IPS-NIHi11 (cell line): Measurements from ENCODE around the gene SPARC.
"Not testable (repeated sequence)": the region's sequence is repeated elsewhere in the genome, so short reads cannot be mapped to it uniquely, and the experiment has no call there.

Experiments used
- DNase-seq: peaks from one replicate; pipeline ENCODE4 v3.0.0; 2012; ENCODE audit warnings: mixed read lengths, low spot score

SPARC gene

DNA sequence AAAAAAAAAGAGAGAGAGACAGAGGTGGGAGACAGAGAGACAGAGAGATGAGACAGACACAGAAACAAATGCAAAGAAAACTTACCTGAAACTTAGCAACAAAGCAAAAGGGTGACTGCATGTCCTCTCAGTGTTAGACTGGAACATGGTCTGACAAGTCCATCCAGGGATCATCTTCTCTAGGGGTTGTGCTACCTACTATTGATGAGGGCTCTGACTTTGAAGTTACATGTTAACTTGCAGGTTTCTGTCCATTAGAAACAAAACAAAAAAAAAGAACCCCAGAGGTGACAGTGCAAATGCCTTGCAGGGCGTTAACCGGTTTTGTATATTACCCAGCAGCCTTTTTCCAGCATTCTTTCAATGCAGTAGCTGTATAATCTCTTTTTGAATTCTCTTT is 13.6 kb upstream of the SPARC start:
- no peak for DNase-seq

DNA sequence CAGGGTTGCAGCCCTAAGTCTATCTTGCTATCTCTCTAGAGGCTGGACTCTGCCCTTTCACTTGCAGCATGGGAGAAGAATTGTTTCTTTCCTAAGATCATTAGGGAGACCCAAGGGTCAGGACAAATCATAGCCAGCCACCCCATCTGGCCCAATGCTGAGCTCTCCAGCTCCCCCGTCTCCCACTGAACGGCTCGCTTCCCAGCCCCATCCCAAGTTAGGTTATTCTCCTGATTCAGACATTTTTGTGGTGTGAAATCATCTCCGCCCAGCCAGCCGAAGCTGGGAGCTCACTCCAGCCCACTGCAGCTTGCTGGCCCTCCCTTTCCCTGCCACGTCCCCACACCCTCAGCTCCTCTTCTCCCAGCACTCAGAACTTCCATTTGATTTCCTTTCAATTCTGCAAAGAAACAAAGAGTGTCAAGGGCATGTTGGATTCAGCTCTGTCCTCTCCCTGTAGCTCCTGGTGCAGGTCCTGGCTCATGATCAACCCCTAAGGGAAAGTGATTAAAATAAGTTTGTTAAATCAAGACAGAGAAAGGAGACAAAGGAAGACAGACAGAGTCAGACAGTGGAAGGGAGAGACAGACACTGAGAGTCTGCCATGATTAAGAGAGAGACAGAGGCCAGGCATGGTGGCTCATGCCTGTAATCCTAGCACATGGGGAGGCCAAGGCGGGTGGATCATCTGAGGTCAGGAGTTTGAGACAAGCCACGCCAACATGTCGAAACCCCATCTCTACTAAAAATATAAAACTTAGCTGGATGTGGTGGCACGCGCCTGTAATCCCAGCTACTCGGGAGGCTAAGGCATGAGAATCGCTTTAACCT is 12.6 kb upstream of the SPARC start:
- DNase-seq = peak; percentile 65

DNA sequence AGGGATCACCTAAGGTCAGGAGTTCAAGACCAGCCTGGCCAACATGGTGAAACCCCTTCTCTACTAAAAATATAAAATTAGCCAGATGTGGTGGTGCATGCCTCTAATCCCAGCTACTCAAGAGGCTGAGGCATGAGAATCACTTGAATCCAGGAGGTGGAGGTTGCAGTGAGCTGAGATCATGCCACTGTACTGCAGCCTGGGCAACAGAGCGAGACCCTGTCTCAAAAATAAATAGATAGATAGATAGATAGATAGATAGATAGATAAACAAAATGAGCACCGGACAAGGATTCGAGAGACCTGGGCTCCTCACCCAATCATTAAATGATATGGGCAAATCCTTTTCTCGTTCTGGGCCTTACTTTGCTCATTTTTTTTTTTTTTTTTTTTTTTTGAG is 11.4 kb upstream of the SPARC start:
- DNase-seq = not testable (repeated sequence)

DNA sequence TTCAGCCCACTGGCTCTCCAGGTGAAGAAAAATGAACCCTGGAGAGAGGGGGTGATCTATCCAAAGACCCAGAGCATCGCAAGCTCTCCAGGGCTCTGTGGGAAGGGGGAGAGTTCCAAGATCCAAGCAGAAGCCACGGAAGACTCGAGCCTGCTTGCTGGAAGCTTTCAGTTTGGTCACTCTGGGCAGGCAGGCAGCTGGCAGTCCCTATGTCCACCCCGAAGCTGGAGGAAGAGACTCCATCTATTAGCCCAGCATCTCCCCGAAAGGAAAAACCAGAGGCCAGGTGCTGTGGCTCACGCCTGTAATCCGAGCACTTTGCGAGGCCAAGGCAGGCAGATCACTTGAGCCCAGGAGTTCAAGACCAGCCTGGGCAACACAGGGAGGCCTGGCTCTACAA is 10.7 kb upstream of the SPARC start:
- no peak for DNase-seq

DNA sequence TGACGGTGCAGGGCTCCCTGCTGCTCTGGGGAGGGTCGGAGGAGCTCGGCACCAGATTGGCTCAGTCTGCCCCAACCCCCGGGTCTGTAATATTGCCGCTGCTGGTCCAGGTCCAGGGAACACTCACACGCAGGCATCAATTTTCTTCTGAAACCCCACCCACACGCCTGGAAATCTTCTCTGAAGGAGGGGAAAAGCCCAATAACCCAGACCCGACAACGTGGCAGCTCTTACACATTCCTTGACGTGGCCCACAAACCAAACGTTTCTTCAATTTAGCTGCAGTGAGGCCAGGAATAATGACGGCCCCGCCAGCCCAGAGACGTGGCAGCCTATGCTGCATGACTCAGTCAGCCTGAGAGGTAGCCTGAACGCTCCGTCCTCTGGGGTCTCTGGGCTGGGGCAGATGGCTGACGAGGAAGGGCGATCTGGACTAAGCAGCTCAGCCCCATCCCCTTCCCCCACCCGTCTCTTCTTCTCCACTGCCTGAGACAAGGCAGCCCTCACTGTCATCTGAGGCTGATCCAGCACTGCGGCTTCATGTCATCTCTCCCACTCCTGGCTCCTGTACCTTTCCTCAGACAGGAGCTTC is 9.9 kb upstream of the SPARC start:
- DNase-seq = peak; percentile 72

DNA sequence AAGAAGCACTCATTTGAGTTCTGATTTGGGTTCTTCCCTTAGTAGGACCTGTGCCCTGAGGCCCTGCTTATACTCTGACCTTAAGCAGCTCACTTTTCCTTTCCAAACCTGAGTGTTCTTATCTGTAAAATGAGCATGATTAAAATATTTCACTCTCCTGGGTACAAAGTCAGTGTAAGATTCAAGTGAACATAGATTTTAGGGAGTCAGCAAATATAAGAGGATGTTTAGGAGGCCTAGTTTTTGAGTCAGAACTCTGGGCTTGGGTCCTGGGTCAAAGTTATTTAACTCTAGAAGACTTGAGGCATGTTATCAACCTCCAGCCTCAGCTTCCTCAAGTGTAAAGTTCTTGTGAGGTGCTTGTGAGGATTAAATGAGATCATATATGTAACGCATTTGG is 8.7 kb upstream of the SPARC start:
- DNase-seq = no peak

DNA sequence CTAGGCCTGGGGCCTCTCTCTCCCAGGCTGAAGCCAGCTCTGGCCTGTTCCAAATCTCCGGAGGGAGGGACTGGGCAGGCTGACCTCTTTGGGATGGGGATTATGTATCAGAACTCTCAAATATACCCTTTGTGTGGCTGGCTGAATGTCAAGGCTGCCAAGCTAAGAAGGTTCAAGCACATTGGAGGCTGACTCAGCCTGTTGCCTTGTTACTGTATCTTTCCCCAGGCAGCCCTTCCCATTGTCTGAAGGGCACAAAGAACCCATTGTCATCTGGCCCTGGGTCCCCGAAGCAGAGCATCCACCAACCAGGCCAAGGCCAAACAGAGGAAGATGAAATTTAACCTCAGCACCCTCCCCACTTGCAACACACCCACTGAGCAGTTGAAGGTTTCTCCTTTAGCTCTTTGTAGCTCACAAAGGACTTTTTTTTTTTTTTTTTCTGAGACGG is 7.3 kb upstream of the SPARC start:
- DNase-seq = no peak

DNA sequence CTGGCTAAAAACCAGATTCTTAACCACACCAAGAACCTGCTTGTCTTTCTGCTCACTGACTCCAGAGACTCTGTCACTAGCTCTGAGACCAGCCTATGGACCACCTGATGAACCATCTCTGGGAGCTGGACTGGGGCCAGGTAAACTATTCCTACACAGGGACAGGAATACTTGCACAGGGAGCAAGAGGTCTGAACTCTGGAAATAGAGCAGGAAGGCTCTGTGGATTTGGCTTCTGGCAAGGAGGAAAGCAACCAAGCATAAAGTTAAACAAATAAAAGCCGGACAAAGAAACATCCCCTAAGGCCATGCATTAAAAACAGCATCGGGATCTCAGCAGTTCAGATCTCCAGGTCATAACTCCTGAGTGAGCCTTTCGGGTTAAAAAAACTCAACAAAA is 5.6 kb upstream of the SPARC start:
- no peak for DNase-seq

DNA sequence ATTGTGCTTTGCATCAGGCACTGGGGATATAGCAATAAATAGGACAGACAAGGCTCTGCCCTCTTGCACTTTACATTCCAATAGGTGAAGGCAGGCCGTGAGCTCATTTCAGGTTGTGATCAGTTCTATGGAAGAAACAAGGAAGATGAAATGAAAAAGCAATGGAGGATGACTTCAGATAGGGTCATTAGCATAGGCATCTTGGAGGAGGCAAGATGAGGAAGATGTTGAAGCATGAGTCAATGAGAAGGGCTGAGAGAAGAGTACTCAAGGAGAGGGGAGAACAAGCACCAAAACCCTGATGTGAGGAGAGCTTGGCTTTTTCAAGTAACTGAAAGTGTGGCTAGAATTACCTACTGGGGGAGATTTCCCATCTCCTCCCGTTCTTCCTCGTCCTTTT is 5.0 kb upstream of the SPARC start:
- no peak for DNase-seq

DNA sequence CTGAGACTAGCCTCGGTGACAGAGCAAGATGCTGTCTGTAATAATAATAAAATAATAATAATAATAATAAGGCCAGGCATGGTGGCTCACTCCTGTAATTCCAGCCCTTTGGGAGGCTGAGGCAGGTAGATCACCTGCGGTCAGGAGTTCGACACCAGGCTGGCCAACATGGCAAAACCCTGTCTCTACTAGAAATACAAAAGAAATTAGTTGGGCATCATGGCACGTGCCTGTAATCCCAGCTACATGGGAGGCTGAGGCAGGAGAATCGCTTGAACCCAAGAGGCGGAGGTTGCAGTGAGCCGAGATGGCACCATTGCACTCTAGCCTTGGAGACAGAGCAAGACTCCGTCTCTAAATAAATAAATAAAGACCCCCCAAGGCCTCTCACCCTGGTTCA is 2.9 kb upstream of the SPARC start:
- DNase-seq = not testable (repeated sequence)

DNA sequence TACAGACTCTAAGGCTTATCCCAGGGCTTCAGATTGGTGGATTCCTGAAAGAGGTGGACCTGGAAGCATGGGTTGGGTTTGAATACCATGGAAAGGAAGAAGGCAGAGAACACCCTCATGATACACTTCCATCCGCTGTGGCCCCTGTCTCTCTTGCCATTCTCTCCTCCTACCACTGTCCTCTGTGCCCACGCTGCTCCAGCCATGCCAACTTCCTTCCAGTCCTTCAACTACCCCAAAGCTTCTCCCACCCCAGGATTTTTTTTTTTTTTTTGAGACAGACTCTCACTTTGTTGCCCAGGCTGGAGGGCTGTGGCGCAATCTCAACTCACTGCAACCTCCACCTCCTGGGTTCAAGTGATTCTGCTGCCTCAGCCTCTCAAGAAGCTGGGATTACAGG is 1.7 kb upstream of the SPARC start:
- DNase-seq = no peak

DNA sequence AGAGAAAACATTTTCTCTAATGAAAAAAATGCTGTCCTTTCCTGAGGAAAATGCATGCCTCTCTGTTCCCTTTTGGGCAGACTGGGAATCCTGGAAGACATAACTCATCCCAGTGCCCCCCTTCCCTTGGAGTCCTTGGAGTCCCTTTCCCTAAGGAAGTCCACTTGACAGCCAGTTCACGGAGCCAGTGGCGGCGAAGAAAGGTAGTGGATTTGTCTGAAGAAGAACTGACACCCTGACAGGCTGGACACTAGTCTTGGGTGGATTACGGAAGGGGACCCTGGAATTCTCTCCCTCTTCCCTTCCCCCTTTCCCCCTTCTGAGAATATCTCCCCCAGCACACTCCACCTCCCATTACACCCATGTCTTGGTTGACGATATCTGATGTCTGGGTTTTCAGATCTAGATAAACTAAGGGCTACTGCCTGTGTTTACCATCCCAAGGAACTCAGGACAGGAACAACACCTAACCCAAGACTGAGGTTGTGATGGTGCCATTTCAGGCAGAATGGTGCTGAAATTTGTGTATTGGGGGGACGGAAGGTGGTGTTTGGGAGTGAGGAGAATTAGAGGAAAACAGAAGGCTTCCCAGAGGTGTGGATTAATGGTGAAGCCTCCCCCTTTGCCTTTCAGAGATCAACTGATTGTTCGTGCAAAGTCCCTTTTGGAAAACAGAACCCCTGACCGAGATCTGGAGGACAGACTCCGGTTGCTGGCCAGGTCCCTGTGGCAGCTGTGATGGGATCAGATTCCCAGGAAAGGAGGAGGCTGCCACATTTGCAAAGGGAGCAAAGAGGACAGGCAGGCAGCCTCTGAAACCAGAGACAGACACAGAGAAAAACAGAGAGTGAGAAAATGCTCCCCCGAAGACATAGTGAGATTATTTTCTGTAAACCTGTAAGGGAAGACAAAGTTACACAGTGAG is 704 bp downstream of the SPARC start:
- DNase-seq = no peak

DNA sequence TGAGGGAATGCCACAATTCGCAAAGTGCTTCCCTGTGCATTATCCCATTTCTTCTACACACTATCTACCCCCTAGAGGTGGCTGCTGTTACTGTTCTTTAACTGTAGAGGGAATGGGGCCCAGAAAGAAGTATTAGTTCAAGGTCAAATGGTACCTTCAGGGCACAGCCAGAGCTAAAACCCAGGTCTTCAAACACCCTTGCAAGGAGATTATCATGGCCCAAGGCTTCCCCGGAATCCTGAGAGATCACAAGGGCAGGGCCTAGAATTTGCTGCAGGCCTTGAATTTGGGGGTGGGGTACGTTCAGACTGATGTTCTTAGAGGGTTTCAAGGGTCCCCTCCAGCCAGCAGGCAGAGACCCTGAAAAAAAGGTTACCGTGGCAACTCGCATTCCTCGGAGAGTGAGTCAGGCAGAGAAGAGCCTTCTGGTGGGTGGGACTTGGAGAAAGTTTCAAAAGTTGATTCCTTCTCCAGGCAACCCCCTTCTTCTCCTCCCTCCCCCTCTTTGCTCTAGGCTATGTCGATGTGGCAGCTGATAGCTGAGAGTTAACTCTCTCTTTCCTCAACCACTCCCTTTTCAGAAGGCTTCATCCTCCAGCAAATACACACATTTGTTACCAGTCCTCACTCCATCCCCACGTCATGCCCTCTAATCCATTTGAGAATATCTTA is 1.9 kb downstream of the SPARC start:
- DNase-seq = peak; percentile 52

DNA sequence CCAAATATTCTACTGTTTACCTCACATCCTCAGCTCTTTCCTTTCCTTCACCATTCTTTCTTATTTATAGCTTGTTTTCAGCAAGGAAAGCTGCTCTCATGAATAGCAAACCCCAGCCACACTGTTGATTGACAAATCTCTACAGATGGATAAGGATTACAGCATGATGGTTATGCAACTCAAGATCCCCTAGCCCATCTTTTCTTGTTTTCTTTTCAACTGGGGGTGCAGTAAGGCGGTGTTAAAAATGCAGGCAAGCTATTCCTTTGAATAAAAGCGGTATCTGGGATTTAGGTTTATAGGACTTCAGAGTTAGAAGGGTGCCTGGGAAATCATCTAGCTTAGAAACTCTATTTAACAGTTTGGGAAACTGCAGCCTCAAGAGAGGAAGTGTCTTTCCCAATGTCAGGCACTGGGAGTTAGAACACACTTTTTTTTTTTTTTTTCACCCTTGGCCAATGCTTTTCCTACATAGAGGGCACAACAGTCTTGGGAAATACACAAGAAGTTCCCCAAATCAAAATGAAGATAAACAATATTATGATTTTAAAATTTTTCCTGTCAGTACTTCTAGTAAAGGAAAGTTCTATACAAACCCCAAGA is 2.6 kb downstream of the SPARC start:
- DNase-seq = no peak

DNA sequence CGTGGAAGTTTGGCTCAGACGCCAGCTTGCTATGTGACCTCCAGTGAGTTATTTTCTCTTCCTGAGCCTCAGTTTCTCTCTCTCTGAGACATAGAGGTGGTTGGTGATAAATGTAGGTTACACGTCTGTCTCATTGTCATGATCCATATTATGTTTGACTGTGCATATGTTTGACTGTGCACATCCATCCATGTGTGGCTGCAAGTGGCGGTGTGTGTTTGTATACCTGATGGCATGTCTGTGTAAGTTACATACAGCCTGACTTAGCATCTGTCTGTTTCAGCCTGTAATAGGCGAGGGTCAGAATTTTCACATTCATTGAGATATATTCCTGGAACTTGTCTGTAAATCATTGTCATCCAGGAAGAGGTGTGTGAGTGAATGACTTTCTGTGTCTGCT is 3.3 kb downstream of the SPARC start:
- no peak for DNase-seq

DNA sequence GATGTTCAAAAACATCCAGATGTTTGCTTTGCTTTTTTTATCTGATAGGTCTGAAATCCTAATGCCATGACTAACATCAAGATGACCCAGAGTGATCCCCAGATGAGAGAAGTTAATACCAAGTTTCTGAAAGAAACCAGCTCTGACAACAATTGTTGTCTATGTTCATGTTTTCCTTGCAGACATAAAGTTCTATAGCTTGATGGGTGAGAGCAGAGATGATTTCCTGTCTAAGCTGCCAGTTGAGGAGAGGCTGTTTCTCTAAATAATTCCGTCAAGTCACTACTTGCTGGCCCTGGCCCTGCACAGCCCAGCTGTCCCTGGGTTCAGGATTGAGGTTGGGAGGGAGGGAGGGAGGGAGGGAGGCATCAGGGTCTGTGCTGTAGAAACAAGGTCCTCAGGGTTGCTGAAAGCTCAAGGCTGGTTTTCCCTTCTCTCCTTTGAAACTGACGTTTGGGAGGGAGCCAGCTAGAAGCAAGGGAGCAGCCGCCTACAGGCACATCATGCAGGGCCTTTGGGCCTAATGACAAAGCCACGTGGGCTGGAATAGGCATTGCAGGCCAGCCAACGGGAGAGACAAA is 3.9 kb downstream of the SPARC start:
- no peak for DNase-seq

DNA sequence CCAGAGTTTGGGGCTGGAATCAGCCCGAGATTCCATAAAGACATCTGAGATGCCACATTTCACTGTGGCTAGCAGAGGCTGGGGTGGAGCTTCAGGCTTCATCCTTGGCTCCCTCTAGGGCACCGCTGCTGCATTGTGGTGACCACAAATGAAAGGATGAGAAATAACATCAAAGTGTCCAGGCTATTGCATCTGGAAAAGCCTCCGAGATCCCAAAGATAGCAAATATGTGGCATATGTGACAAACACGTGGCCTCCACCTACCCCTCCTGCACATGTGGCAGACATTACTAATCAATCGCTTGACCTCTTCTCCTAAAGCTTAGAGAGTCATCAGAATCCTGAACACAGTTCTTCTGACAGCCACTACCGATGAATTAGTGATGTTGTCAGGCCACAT is 4.5 kb downstream of the SPARC start:
- DNase-seq = no peak

DNA sequence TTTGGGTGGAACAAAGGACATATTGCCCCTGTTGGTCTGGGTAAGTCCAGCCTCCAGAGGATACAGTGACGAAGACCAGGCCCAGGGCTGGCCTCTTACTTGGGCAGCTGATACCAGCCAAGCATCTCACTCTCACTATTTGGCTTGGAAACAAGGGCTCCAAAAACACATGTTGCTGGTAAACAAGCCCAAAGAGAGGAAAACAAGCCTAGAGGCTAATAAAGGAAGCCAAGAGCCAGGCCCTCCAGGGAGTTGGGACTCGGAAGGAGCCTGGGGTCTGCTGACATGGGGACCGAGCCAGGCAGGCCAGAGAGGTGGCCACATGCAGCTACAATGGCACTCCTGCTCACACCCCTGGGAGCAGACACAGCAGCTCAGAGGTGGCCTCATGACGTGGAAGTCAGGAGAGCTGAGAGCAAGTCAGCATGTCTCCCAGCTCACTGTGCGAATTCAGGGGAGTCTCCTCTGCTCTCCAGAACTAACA is 5.7 kb downstream of the SPARC start:
- DNase-seq = no peak

DNA sequence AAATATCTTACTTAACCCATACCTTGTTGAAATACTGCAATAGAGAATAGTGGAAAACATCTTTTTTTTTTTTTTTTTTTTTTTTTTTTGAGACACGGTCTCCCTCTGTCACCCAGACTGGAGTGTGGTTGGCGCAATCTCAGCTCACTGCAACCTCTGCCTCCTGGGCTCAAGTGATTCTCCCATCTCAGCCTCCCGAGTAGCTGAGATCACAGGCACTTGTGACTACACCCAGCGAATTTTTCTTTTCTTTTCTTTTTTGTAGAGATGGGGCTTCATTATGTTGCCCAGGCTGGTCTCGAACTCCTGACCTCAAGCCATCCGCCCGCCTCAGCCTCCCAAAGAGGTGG is 6.6 kb downstream of the SPARC start:
- DNase-seq = not testable (repeated sequence)

DNA sequence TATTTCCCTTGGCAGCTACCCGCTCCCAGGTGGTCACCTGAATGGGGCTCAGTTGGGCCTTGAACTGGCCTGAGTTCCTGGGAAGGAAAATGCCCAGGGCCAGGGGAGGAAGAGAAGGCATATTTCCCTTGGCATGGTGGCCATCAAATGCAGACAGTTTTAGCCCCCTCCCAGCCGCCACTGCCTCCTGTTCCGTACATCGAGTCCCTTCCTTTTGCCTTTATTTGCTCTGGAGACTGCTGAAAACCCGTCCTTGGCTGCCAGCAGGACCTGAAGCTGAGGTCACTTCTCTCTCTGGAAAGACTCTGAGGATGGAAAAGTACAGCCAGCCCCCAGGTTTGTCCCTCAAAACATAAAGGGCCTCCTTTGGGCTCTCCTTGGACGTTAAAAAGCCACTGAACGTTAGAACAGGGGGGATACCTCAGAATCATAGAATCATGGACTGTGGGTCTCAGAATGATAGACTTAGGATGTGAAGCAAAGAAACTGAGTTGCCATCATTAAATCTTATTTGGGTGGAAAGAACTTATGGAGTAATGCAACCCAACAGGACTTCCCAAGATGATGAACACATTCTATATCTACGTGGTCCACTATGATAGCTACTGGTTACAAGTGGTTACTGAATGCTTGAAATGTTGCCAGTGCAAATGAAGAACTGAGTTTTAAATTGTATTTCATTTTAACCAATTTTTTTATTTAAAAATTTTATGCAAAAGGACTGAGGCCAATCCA is 7.1 kb downstream of the SPARC start:
- DNase-seq = no peak

DNA sequence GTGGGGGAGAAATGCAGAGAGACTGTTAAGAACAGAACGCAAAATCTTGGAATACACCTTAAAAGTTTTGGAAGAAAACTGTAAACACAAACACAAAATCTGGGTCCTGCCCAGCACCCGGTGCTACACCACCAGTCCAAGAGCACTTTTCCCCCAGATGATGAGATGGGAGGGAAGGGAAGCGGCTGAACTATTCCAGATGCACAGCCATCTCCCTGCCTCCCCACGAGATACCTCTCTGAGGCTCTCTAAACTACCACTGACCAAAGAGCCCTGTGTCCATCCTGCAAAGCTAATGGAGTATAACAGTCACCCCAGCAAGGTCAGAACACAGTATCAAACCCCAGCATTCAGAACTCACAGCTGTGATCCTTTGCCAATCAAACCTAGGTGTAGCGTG is 8.0 kb downstream of the SPARC start:
- DNase-seq = no peak
